ENCODE results near the gene CD40.
A peak's percentile ranks its signal among the peaks of the same experiment; 100 is the strongest.

Gene CD40

GRCh38 chr20:46172961-46173536 lies 54.9 kb downstream of the CD40 start:
- DNase-seq (ENCODE audit: low spot score in 2 of 2) (no peak), ATAC-seq (ENCODE audit: low read depth) (no peak)
- Mint-ChIP-seq H3K27ac (no peak overlapping the region), H3K4me3 (no peak overlapping the region), H3K9me3 (no peaks in the 10 kb centered on the region), H3K27me3 (peaks cover 28% of the 10 kb centered on the region), H3K4me1 (peaks cover 5% of the 10 kb centered on the region), H3K36me3 (no peaks in the 10 kb centered on the region)

- no peak overlapping the region for H3K4me3 Mint-ChIP-seq
- H3K9me3 Mint-ChIP-seq, result no peaks in the 10 kb centered on the region
- DNase-seq (ENCODE audit: low spot score in 2 of 2), result no peak
- peaks cover 5% of the 10 kb centered on the region for H3K4me1 Mint-ChIP-seq
- peaks cover 28% of the 10 kb centered on the region for H3K27me3 Mint-ChIP-seq
- H3K27ac Mint-ChIP-seq, result no peak overlapping the region
- no peak for ATAC-seq (ENCODE audit: low read depth)
- no peaks in the 10 kb centered on the region for H3K36me3 Mint-ChIP-seq
Observed at GRCh38 chr20:46173652-46174468, 55.7 kb downstream of the CD40 start.

GRCh38 chr20:46174469-46175126 lies 56.5 kb downstream of the CD40 start:
- no peaks in the 10 kb centered on the region for H3K36me3 Mint-ChIP-seq
- no peaks in the 10 kb centered on the region for H3K9me3 Mint-ChIP-seq
- DNase-seq (ENCODE audit: low spot score in 2 of 2) (peak; percentile 75 to 83), ATAC-seq (ENCODE audit: low read depth) (peak; percentile 96)
- H3K4me1 Mint-ChIP-seq, result peaks cover 5% of the 10 kb centered on the region
- H3K27me3 Mint-ChIP-seq, result peaks cover 28% of the 10 kb centered on the region
- no peak overlapping the region for H3K27ac Mint-ChIP-seq
- H3K4me3 Mint-ChIP-seq, result peak overlapping the region; percentile 35

DNA sequence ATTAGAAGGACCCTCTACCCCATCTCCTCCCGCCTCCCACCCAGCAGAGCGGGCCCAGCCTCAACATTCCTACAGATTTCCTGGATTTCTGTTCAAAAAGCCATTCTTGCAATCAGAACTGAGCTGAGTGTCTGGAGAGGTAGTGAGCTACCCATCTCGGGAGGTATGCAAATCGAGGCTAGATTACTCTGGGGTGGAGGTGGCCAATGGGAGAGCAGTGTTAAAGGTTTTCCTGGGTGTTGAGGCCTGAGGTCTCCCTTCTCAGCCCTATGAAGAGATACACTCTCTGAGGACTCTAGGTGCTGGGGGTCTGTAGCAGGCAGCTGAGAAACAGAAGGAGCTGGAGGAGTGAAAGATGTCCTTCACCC lies 57.0 kb downstream of the CD40 start:
- Mint-ChIP-seq H3K27ac (no peak overlapping the region), H3K9me3 (no peaks in the 10 kb centered on the region), H3K4me3 (peak overlapping the region; percentile 35), H3K4me1 (peaks cover 5% of the 10 kb centered on the region), H3K27me3 (peaks cover 31% of the 10 kb centered on the region), H3K36me3 (no peaks in the 10 kb centered on the region)
- DNase-seq (ENCODE audit: low spot score in 2 of 2) (no peak), ATAC-seq (ENCODE audit: low read depth) (no peak)

DNA sequence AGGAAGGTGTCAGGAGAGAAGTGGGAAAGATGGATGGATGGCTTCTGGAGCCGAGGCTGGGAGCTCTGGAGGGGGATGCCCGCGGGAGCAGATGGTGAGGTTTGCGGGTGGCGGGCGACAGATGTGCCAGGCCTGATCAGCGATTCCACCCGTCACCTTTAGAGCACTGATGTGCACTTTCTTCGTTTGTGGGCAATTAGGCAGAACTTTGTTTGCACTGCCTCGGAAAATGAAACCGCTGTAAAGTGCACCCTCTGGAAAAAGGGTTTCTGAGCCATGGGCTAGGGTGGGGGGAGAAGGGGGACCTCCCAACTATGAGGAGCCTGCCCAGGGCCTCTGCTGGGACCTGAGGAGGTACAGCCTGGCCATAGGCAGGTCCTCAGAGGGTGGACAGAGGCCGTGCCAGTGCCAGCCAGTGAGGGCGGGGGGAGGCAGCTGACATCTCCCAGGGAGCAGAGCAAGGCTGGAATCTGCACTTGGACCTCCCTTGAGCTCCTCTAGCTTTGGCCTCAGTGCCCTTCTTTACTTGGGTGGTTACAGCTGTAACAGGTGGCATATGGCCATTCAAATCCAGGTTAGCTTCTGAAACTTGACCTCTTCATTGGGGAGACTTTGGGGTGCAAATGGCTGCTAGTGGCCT lies 58.7 kb downstream of the CD40 start:
- H3K36me3 Mint-ChIP-seq, result no peaks in the 10 kb centered on the region
- DNase-seq (ENCODE audit: low spot score in 2 of 2) (no peak), ATAC-seq (ENCODE audit: low read depth) (no peak)
- H3K4me1 Mint-ChIP-seq, result peaks cover 2% of the 10 kb centered on the region
- no peak overlapping the region for H3K4me3 Mint-ChIP-seq
- no peak overlapping the region for H3K27ac Mint-ChIP-seq
- H3K27me3 Mint-ChIP-seq, result peaks cover 35% of the 10 kb centered on the region
- H3K9me3 Mint-ChIP-seq, result no peaks in the 10 kb centered on the region

- Mint-ChIP-seq H3K36me3 (no peaks in the 10 kb centered on the region), H3K4me1 (peaks cover 2% of the 10 kb centered on the region), H3K27ac (no peak overlapping the region), H3K4me3 (no peak overlapping the region), H3K27me3 (peaks cover 33% of the 10 kb centered on the region), H3K9me3 (no peaks in the 10 kb centered on the region)
- ATAC-seq (ENCODE audit: low read depth) (no peak), DNase-seq (ENCODE audit: low spot score in 2 of 2) (no peak)
Observed at GRCh38 chr20:46177768-46178167, 59.7 kb downstream of the CD40 start.

DNA sequence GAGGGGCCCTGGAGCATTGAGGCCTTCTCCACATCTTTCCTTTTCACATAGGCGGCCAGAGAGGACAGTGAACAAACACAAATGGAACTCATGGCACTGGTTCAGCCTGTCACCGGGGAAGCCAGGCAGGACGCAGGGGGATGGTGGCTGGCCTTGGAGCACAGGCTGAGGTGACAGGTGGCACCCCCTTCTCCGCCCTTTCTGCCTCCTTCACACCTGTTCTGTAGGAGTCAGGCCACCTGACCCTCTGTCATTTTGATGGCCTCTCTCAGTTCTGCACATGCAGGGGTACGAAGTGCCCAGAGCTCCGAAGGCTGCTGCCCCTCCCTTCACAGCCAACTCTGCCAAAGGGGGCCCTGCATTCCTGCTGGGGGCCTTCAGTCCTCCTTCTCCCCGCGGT lies 60.8 kb downstream of the CD40 start:
- no peak for DNase-seq (ENCODE audit: low spot score in 2 of 2)
- Mint-ChIP-seq H3K27ac (no peak overlapping the region), H3K36me3 (no peaks in the 10 kb centered on the region), H3K27me3 (peaks cover 33% of the 10 kb centered on the region), H3K9me3 (peaks cover 1% of the 10 kb centered on the region), H3K4me1 (peaks cover 2% of the 10 kb centered on the region), H3K4me3 (no peak overlapping the region)
- no peak for ATAC-seq (ENCODE audit: low read depth)
